HG02642 (cell line): ENCODE measurements around the gene TMEM190.

Experiments used
- ATAC-seq: cut with Tn5 transposase; IDR thresholded peaks from one replicate; pipeline ENCODE4 v1.9.1; 2021; ENCODE audit warnings: mild to moderate bottlenecking; ENCODE audit not compliant: unreplicated experiment, poor library complexity

Gene TMEM190

GRCh38 chr19:55350620-55351315 lies 25.9 kb upstream of the TMEM190 start:
- no peak for ATAC-seq

- no peak for ATAC-seq
Measured at GRCh38 chr19:55352040-55352439, 24.6 kb upstream of the TMEM190 start.

GRCh38 chr19:55352549-55353145 lies 24.0 kb upstream of the TMEM190 start:
- no peak for ATAC-seq

- ATAC-seq: no peak
Measured at GRCh38 chr19:55353356-55353802, 23.2 kb upstream of the TMEM190 start.

- peak; percentile 63 for ATAC-seq
Measured at GRCh38 chr19:55353803-55354697, 22.6 kb upstream of the TMEM190 start.

GRCh38 chr19:55354698-55355212 lies 21.9 kb upstream of the TMEM190 start, which contains the start of gene COX6B2:
TSS of gene COX6B2 (minus strand) at chr19:55354719. CDS start at chr19:55354521, 198 bp downstream.
- no peak for ATAC-seq

GRCh38 chr19:55355213-55355821 lies 21.3 kb upstream of the TMEM190 start:
- ATAC-seq: no peak

- no peak for ATAC-seq
Measured at GRCh38 chr19:55358493-55358892, 18.1 kb upstream of the TMEM190 start.

GRCh38 chr19:55358943-55359908 lies 17.4 kb upstream of the TMEM190 start:
- ATAC-seq: no peak

GRCh38 chr19:55360902-55361301 lies 15.7 kb upstream of the TMEM190 start:
- no peak for ATAC-seq

GRCh38 chr19:55362174-55362989 lies 14.2 kb upstream of the TMEM190 start:
- ATAC-seq: no peak

GRCh38 chr19:55362990-55363716 lies 13.5 kb upstream of the TMEM190 start, which contains the start of gene GARIN5B:
TSS of gene GARIN5B (minus strand) at chr19:55363260. CDS start at chr19:55363066, 194 bp downstream.
- ATAC-seq: no peak

- ATAC-seq: no peak
Measured at GRCh38 chr19:55365245-55365644, 11.4 kb upstream of the TMEM190 start.

GRCh38 chr19:55365964-55366363 lies 10.7 kb upstream of the TMEM190 start:
- ATAC-seq: no peak

- no peak for ATAC-seq
Measured at GRCh38 chr19:55366790-55367189, 9.8 kb upstream of the TMEM190 start.

GRCh38 chr19:55368106-55368505 lies 8.5 kb upstream of the TMEM190 start:
- no peak for ATAC-seq

- no peak for ATAC-seq
Measured at GRCh38 chr19:55368701-55369563, 7.7 kb upstream of the TMEM190 start.
